HCT116 (cell line): ENCODE data around the gene AHCTF1.

ENCODE experiments used
- ATF3 ChIP-seq: IDR thresholded peaks from 2 replicates; pipeline ENCODE4 v1.6.1; 2012
- EGR1 ChIP-seq: IDR thresholded peaks from 2 replicates; pipeline ENCODE4 v1.6.1; 2012; ENCODE audit warnings: low read depth
- EZH2 ChIP-seq: fragments of 200-600 bp; sonication (generic); IDR thresholded peaks from 2 replicates; pipeline ENCODE4 v1.6.1; 2017; ENCODE audit warnings: antibody characterized with exemption, mixed run types
- MAX ChIP-seq: IDR thresholded peaks from 2 replicates; pipeline ENCODE4 v1.6.1; 2012
- POLR2A ChIP-seq: IDR thresholded peaks from 2 replicates; pipeline ENCODE4 v1.7.0; 2011; ENCODE audit warnings: borderline replicate concordance; ENCODE audit not compliant: insufficient read depth, insufficient read length; ENCODE audit errors: extremely low read depth
- POLR2AphosphoS5 ChIP-seq: IDR thresholded peaks from 2 replicates; pipeline ENCODE4 v1.6.1; 2011; ENCODE audit warnings: mild to moderate bottlenecking, low read depth, low read length, moderate library complexity
- RAD21 ChIP-seq: IDR thresholded peaks from 2 replicates; pipeline ENCODE4 v1.6.1; 2012; ENCODE audit warnings: low read depth, mild to moderate bottlenecking

- TF ChIP-seq EZH2, result no peak
- no peak for TF ChIP-seq RAD21
- no peak for TF ChIP-seq EGR1
- no peak for TF ChIP-seq MAX
- no peak for TF ChIP-seq POLR2AphosphoS5
- no peak for TF ChIP-seq ATF3
- no peak for TF ChIP-seq POLR2A
These were observed 104.4 kb downstream of the AHCTF1 start for GRCh38 chr1:246827396-246827795.
